ENCODE measurements around the gene ALPG.
"Not testable (repeated sequence)": the region's sequence is repeated elsewhere in the genome, so short reads cannot be mapped to it uniquely, and the experiment has no call there.

Gene ALPG

GRCh38 chr2:232442431-232442830, 35.8 kb downstream of the ALPG start:
- not testable (repeated sequence) for DNase-seq

- DNase-seq = not testable (repeated sequence)
These were observed 36.4 kb downstream of the ALPG start for GRCh38 chr2:232443047-232443446.

GRCh38 chr2:232443669-232444408, 37.2 kb downstream of the ALPG start:
- not testable (repeated sequence) for DNase-seq

- no peak for DNase-seq
These were observed 37.9 kb downstream of the ALPG start for GRCh38 chr2:232444409-232445148.

- DNase-seq = not testable (repeated sequence)
These were observed 38.7 kb downstream of the ALPG start for GRCh38 chr2:232445149-232445885.

- DNase-seq = not testable (repeated sequence)
These were observed 39.7 kb downstream of the ALPG start for GRCh38 chr2:232446266-232446777.

GRCh38 chr2:232447091-232447620, 40.5 kb downstream of the ALPG start:
- no peak for DNase-seq

- DNase-seq = no peak
These were observed 41.1 kb downstream of the ALPG start for GRCh38 chr2:232447638-232448303.

- no peak for DNase-seq
These were observed 41.7 kb downstream of the ALPG start for GRCh38 chr2:232448304-232448690.

GRCh38 chr2:232449964-232450363, 43.3 kb downstream of the ALPG start:
- DNase-seq = no peak

GRCh38 chr2:232451645-232452044, 45.0 kb downstream of the ALPG start:
- DNase-seq = not testable (repeated sequence)

GRCh38 chr2:232454630-232455029, 48.0 kb downstream of the ALPG start:
- DNase-seq = no peak

GRCh38 chr2:232455426-232456255, 49.0 kb downstream of the ALPG start, which contains the start of gene ALPI:
ALPI (plus strand) TSS chr2:232456153; CDS start chr2:232456200, 47 bp downstream.
- no peak for DNase-seq

GRCh38 chr2:232456296-232457120, 49.9 kb downstream of the ALPG start:
- DNase-seq = no peak

GRCh38 chr2:232457121-232458011, 50.7 kb downstream of the ALPG start:
- no peak for DNase-seq

- DNase-seq = no peak
These were observed 51.5 kb downstream of the ALPG start for GRCh38 chr2:232458051-232458660.

- DNase-seq = no peak
These were observed 52.2 kb downstream of the ALPG start for GRCh38 chr2:232458661-232459418.

- no peak for DNase-seq
These were observed 52.9 kb downstream of the ALPG start for GRCh38 chr2:232459419-232460035.

All from NCI-H524 treated with DMSO at 0.1 percent for 48 hours (cell line).